NCI-H187 treated with DMSO at 0.1 percent for 48 hours (cell line): ENCODE measurements around the gene CDH4.

Experiments used
- DNase-seq: peaks from one replicate; lab custom pipeline; 2025; lab: John Stamatoyannopoulos, UW

Gene CDH4

GRCh38 chr20:61754976-61755778 lies 503.1 kb downstream of the CDH4 start:
- DNase-seq: no peak

GRCh38 chr20:61755971-61756845 lies 504.1 kb downstream of the CDH4 start:
- no peak for DNase-seq

- DNase-seq: no peak
Observed at GRCh38 chr20:61756966-61757677, 505.1 kb downstream of the CDH4 start.

- no peak for DNase-seq
Observed at GRCh38 chr20:61757678-61758563, 505.9 kb downstream of the CDH4 start.

- DNase-seq: no peak
Observed at GRCh38 chr20:61758564-61759200, 506.6 kb downstream of the CDH4 start.

- no peak for DNase-seq
Observed at GRCh38 chr20:61759286-61760065, 507.4 kb downstream of the CDH4 start.

GRCh38 chr20:61760321-61760720 lies 508.3 kb downstream of the CDH4 start:
- no peak for DNase-seq

GRCh38 chr20:61760731-61761130 lies 508.7 kb downstream of the CDH4 start:
- DNase-seq: no peak

- no peak for DNase-seq
Observed at GRCh38 chr20:61761453-61762166, 509.5 kb downstream of the CDH4 start.

GRCh38 chr20:61762167-61762710 lies 510.2 kb downstream of the CDH4 start:
- no peak for DNase-seq

- DNase-seq: no peak
Observed at GRCh38 chr20:61762886-61763739, 511.1 kb downstream of the CDH4 start.

- DNase-seq: no peak
Observed at GRCh38 chr20:61763740-61764400, 511.8 kb downstream of the CDH4 start.

- DNase-seq: no peak
Observed at GRCh38 chr20:61764471-61765025, 512.5 kb downstream of the CDH4 start.

GRCh38 chr20:61765081-61765870 lies 513.2 kb downstream of the CDH4 start:
- no peak for DNase-seq

- no peak for DNase-seq
Observed at GRCh38 chr20:61765871-61766654, 514.0 kb downstream of the CDH4 start.
